ENCODE results near the gene ALKBH5.

Gene ALKBH5

DNA sequence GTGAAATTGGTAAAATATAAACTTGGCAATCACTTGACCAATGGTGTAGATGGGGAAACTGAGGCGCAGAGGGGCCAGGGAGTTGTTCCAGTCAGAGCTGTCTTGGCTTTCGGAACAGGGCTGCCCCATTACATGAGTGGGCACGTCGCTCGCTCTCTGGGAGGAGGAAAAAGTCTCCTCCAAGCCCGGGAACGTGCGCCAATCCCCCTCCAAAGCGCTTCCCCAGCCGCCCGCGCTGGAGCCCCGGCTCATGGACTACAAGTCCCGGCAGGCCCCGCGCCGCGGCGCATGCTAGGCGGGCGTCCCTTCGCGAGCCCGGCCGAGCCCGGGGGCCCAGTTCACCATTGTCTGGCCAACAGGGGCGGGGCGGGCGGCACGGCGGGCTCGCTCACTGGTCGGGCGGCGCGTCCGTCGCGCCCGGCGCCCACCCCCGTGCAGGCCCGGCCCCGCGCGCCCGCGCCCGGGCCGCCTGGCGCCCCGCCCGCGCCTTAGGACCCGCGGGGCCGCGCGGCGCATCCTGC lies 41.6 kb downstream of the ALKBH5 start, which contains the start of gene LLGL1:
LLGL1 (plus strand) TSS at position 515 of the 521 bp plus-strand sequence. CDS start 48 bp downstream, outside the sequence.
- no peak for FAIRE-seq

DNA sequence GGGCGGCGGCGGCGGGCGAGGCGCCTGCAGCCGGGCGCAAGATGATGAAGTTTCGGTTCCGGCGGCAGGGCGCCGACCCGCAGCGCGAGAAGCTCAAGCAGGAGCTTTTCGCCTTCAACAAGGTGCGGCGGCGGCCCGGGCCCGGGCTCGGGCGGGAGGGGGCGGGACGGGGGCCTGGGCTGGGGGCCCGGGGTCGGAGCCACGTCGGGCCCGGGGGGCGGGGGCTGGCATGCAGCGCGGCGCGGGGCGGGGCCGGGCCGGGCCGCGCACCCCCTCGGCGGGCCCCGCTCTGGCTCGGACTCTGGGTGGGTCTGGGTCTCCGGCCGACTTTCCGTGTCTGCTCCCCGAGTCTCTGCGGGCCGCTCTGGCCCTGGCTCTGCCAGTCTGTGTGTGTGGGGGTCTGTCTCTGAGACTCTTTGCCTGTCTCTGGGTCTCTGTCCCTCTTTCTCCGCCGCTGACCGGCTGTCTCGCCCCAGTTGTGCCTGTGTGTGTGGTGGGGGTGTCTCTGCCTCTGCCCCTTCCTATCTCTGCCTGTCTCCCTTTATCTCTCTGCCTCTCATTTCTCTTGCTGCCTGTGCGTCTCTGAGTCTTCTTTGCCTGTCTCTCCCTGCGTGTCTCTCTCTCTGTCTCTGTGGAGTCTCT lies 42.1 kb downstream of the ALKBH5 start:
- no peak for FAIRE-seq

DNA sequence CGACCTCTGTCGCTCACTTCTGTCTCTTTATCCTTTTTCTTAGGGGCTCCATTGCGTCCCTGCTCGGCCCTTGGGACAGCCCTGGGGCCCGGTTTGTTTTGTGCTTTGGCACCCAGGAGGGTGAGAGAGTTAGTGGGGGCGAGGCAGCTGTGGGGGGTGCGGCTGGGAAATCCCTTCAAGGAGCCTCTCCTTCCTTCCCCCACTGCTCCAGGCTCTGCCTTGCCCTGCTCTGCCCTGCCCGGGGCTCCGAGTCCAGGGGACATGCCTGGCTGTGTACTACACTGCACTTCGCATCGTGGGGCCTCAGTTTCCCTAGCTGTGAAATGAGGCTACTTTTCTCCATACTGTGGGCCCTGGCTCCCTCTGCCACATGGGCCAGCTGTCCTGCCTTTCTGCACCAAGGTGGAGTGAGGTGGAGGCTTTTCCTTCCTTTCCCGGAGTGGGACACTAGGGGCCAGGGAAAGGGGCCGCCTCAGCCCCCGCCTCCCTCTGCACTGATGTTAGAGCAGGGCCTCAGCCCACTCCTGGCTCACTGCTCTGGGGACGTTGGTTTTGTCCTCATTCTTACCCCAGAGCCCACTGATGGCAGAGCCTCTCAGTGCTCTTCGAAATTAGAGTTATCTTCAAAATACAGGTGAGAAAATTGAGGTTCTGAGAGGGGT lies 42.8 kb downstream of the ALKBH5 start:
- FAIRE-seq: no peak

DNA sequence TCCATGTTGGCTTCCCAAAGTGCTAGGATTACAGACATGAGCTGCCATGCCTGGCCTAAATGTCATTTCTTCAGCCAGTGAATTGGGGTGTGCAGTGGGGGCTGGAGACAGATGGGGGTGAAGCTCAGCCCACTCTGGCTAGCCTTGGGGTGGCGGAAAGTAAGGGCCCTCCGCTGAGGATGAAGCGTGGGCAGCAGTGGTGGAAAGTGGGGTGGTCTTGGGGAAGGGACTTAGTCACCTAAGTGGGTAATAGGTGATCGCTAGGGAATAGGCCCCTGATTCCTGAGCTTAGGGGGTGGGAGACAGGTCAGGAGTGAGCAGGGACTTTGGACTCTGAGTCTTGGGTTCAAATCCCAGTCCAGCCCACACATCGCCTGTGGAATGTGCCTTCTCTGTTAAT lies 44.0 kb downstream of the ALKBH5 start:
- FAIRE-seq: no peak

DNA sequence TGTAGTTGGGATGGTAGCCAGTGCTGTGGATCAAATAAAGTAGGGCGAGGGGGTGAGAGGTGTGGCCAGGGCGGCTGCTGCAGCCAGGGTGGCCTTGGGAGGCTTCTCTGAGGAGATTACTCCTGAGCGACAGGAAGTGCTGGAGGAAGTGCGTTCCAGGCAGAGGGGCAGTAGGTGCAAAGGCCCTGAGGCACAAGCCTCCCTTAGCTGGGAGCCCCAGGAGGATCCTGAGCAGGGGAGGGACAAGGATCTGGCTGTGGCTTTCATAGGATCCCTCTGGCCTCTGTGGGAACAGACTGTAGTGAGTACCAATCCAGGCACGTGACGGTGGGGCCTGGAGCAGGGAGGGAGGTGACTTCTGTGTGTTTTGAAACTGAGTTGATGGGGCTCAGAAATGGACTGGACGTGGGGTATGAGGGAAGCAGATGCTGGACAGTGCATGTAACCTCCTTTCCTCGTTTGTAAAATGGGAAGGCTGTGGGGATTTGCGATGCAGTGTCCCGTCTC lies 44.6 kb downstream of the ALKBH5 start:
- FAIRE-seq: no peak

DNA sequence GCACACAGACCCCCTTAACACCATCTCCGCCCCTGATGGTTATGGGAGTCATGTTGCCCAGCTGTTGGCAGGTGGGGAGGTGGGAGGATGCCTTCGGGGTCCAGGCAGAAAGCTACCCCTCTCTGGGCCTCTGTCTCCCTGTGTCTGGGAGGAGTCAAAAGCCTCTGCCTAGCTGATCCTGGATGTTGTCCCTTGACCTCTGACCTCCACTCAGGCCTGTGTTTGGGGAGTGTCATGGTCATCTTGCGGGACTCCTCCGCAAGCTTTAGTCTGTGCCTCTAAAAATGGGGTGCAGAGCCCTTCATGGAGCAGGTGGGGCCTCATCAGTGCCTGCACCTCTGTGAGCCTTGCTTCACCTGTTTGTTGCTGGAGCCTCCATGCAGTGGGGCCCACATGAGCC lies 45.6 kb downstream of the ALKBH5 start:
- no peak for FAIRE-seq

DNA sequence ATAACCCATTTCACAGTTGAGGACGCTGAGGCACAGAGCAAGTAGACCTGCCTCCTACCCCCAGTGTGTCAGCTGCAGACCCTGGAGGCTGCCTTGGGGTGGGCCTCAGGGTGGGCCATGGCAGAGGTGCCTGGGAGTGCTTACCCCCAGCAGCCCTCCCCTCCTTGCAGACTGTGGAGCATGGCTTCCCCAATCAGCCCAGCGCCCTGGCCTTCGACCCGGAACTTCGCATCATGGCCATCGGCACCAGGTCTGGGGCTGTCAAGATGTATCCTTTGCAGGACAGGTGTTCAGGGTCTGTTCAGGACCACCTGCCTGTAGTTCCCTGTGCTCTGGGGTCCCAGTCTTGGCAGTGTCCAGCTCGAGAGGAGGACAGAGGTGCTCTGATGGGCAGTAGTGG lies 46.1 kb downstream of the ALKBH5 start:
- no peak for FAIRE-seq

DNA sequence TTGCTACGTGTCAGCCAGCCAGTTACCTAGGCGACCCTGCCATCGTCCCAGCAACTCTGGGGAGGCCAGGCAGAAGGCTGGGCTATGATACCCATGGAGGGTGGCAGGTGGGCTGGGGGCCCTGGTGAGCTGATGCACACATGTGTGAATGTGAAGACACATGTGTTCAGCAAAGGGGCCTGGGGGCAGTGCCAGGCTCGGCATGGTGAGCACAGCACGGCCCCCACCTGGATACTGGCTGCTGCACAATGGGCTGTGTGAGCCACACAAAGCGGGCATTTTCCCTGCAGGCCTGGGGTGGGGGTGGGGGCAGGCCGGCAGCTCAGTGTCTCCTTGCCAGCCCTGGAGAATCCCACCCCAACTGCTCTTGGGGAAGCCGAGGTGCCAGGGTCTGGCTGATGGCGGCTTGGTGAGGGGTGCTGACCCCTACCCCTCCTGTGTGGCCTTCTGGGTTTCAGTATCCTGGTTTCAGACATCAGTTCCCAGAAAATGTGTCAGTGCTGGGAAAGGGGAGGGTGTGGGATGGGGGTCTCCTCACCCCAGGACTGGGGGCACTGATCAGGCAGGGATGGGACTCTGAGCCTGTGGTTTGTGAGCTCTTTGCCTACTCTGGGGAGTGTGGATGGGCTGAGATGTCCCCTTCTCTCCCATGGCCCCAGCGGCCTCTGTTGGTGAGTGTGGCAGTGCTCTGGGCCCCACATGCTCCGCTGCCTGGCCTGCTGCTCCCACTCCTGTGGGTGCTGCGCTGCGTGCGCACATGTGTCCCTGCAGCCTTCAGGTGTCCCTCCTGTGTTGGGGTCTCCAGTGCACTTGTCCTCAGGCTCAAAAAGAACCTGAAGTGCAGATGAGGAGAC lies 46.9 kb downstream of the ALKBH5 start:
- no peak for FAIRE-seq

DNA sequence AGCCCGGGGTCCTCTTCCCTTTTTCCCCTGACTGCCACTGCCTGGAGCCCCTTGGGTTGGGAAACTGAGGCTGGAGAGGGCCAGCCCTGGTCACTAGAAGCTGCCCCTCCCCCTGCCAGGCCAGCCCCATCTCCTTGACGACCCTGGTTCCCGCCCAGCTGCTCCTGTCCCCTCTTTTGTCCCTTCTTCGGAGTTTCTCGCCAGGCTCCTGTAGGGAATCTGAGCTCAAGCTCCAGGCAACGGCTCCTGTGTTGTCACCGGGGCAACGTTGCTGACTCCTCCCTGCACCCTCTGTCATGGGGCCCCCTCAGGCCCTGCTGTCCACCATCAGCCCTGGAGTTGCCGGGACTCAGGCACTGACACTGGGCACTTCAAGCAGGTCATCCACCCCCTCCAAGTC lies 47.5 kb downstream of the ALKBH5 start:
- no peak for FAIRE-seq

DNA sequence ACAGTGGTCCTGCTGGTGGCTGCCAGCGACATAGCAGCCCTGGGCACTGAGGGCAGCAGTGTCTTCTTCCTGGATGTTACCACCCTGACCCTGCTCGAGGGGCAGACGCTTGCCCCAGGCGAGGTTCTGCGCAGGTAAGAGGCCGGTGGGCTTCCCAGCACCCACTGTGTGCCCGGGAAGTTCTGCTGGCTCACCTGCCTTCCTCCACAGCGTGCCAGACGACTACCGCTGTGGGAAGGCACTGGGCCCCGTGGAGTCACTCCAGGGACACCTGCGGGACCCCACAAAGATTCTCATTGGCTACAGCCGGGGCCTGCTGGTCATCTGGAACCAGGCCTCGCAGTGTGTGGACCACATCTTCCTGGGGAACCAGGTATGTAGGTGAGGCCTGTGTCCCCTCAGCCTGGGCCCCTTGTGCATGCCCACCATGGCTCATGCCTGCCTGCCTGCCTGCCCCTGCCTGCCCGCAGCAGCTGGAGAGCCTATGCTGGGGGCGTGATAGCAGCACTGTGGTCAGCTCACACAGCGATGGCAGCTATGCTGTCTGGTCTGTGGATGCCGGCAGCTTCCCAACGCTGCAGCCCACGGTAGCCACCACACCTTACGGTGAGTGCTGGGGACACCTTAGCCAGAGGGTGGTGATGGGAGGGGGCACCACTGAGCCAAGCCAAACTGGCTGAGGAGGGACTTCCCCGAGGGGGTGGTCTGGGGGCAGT lies 50.3 kb downstream of the ALKBH5 start:
- FAIRE-seq: no peak

DNA sequence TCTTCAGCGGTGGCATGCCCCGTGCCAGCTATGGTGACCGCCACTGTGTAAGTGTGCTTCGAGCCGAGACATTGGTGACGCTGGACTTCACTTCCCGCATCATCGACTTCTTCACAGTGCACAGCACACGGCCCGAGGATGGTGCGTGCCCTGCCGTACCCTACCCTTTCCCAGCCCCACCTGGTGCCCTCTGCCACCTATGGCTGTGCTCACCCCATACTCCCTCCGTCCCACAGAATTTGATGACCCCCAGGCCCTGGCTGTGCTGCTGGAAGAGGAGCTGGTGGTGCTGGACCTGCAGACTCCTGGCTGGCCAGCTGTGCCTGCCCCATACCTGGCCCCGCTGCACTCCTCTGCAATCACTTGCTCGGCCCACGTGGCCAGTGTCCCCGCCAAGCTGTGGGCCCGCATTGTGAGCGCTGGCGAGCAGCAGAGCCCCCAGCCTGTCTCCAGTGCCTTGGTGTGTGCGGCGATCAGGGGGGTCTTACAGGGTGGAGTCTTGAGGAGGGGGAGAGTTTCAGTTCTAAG lies 51.3 kb downstream of the ALKBH5 start:
- FAIRE-seq: no peak

DNA sequence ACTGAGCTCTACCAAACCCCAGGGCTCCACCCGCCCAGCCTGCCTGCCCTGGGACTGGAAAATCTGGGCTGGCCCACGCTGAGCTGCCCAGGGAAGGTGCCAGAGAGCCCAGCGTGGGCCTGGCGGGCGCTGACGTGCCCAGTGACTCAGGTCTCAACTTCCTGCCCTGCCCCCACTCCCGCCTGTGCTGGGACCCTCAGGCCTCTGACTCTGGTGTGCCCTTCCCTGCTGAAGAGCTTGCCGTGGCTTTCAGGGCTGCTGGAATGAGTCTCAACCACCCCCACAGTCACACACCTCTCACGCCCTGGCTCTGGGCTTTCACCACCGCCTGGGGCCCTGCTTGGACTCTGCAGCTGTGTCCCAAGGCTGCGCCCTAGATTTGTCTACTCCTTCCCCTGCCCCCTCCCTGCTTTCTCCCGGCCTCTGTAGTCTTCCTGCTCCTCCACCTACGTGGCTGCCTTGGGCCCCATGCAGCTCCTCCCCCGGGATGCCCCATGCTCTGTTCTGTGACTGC lies 52.2 kb downstream of the ALKBH5 start:
- FAIRE-seq: no peak

DNA sequence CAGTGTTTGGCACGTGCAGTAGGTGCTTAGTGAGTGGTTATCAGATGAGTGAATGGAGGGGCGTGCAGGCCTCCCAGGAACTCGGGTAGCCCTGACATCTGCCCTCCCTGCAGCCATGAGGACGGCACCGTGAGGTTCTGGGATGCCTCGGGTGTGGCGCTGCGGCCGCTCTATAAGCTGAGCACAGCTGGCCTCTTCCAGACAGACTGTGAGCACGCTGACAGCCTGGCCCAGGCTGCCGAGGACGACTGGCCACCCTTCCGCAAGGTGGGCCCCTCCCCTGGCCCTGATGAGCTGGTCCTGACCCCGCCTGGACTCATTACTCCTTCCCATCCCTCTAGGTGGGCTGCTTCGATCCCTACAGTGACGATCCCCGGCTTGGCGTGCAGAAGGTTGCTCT lies 52.9 kb downstream of the ALKBH5 start:
- no peak for FAIRE-seq

DNA sequence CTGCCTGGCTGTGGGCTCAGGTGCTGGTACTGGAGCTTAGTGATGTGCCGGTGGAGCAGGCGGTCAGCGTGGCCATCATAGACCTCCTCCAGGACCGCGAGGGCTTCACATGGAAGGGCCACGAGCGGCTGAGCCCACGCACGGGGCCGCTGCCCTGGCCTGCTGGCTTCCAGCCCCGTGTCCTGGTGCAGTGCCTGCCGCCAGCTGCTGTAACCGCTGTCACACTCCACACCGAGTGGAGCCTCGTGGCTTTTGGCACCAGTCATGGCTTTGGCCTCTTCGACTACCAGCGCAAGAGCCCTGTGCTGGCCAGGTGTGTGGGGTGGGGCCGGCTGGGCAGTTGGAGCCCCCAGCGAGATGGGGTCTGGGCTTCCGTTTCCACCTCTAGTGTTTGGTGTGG lies 53.8 kb downstream of the ALKBH5 start:
- no peak for FAIRE-seq

DNA sequence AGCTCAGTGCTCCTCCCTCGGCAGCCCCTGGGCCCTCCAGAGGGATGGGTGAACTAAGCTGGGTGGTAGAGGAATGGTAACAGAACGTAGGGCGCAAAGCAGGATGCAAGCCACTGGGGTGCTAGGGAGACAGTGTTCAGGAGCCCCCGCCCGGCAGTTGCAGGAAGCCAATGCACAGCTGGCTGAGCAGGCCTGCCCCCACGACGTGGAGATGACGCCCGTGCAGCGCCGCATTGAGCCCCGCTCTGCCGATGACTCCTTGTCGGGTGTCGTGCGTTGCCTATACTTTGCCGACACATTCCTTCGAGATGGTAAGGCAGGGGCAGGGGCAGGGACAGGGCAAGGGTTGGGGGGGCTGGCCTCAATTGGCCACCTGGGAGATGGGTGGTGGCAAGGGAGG lies 54.7 kb downstream of the ALKBH5 start:
- no peak for FAIRE-seq

DNA sequence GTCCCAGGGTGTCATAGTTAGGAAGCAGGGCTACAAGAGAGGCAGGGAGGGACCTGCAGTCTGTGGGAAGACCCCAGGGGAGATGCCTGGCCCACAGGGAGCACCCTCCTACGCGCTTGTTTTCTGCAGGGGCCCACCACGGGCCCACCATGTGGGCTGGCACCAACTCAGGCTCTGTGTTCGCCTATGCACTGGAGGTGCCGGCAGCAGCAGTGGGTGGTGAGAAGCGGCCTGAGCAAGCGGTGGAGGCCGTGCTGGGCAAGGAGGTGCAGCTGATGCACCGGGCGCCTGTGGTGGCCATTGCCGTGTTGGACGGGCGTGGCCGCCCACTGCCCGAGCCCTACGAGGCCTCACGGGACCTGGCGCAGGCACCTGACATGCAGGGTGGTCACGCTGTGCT lies 56.8 kb downstream of the ALKBH5 start:
- no peak for FAIRE-seq

DNA sequence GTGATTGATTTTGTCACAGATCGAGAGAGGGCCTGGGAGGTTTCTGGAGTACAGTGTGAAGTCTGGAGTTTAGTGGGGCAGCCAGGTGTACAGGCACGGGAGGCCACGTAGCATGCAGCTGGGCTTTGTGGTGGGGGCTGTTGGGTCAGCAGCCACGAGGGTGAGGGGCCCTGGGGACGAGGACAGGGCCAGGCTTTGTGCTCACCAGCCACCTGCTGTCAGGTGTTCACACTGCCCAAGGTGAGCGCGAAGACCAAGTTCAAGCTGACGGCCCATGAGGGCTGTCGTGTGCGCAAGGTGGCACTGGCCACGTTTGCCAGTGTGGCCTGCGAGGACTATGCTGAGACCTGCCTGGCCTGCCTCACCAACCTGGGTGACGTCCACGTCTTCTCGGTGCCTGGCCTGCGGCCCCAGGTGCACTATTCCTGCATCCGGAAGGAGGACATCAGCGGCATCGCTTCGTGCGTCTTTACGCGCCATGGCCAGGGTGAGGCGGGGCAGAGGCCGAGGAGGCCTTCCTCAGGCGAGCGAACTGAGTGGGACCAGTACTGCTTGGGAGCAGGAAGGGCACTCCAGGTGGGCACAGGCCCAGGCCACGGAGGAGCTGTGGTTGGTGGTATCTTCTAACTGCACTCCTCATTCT lies 57.7 kb downstream of the ALKBH5 start:
- no peak for FAIRE-seq

DNA sequence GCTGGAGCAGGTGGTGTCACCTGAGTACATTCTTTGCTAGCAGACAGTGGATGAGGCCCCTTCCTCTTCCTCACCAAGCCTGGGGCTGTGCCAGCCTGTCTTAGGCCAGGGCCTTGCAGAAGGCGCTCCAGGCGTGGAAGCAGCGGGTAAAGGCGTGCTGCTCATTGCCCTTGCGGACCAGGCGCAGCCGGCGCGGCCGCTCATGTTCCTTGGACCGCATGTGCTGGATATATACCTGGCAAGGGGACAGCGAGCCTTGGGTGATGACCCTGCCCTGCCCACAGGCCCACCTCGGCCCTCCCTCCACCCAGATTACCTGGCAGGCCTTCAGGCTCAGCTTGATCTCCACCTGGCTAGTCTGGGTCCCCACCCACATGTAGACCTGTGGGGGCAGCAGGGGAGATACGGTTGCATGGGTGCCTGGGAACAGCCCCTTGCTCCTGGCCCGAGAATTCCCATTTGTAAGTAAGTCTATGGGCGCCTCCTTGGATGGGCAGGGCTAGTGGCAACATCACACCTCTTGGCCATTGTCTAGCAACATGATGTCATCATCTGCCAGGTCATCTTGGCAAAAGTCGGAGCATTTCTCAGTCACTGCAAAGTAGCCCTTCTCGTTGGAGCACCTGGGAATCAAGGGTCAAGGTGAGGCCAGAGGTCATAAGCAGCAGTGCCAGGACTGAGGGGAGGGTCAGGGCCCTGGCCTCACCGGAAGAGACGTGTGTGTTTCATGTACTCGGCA lies 61.6 kb downstream of the ALKBH5 start:
- FAIRE-seq: no peak

DNA sequence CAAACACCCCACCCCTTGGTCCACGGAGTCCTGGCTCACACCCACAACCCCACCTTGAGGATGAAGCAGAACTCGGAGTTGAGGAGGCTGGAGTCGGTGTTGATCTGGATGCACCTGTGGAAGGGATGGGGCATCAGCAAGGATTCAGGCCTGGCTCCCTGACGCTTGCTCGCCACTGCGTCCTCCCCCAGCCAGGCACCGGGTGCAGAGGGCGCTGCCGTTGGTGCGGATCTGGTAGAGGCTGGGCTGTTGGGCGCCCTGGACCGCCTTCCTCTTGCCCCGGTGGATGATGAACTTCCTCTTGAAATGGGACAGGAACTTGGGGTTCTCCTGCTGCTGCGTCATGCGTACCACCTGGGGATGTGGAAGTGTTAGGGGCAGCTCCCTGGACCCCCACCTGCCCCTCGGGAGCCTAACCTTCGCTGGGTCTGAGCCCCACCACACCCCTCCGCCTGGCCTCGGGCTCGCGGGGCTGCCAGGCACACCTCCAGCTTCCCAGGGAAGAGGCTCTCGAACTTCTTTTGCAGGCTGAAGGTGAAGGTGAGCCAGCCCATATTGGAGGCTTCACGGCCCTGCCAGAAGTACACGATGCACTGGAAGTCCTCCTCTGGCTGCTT lies 62.6 kb downstream of the ALKBH5 start:
- no peak for FAIRE-seq

DNA sequence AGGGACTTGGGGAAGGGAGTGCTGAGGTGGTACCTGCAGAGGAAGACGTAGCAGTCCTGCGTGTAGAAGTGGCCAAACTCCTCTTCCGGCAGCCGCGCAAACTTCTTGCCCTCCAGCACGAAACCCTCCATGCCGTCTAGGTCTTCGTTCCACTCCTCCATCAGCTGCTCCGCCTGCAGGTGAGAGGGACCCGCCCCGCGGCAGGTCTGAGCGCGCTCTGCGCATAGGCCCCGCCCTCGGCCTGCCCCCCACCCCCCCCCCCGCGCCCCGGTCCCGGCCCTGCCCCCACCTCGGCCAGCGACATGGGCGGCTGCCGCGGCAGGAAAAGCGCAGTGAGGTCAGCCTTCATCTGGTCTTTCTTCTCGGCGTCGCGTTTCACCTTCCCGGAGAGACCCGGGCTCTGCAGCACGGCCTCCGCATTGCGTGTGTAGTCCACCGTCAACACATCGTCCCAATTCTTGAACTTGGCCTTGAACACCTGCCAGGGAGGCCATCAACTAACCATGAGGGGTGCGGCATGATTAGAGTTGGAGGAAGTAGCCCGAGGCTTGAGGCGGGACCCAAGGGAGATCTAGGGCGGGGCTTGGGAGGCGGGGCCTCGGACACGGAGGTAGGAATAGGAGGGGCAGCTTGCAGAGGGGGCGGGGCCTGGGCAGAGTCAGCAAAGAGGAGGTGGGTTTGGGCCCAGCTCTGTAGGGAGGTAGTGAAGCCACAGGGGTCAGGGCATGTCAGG lies 63.4 kb downstream of the ALKBH5 start:
- FAIRE-seq: no peak

All from islet of Langerhans (tissue), 1 donor.